Fibroblast of skin of abdomen (primary cell): Measurements from ENCODE around the gene BCL2L13.
"Not testable (repeated sequence)": the region's sequence is repeated elsewhere in the genome, so short reads cannot be mapped to it uniquely, and the experiment has no call there.

Experiments
- DNase-seq: peaks from one replicate; pipeline ENCODE4 v3.0.0-alpha.2; 2013

Gene BCL2L13

GRCh38 chr22:17764852-17765251 lies 126.3 kb downstream of the BCL2L13 start:
- not testable (repeated sequence) for DNase-seq

GRCh38 chr22:17767233-17768065 lies 128.9 kb downstream of the BCL2L13 start:
- no peak for DNase-seq

- no peak for DNase-seq
These were observed 130.6 kb downstream of the BCL2L13 start for GRCh38 chr22:17769013-17769715.

GRCh38 chr22:17769716-17770082 lies 131.1 kb downstream of the BCL2L13 start:
- no peak for DNase-seq

DNA sequence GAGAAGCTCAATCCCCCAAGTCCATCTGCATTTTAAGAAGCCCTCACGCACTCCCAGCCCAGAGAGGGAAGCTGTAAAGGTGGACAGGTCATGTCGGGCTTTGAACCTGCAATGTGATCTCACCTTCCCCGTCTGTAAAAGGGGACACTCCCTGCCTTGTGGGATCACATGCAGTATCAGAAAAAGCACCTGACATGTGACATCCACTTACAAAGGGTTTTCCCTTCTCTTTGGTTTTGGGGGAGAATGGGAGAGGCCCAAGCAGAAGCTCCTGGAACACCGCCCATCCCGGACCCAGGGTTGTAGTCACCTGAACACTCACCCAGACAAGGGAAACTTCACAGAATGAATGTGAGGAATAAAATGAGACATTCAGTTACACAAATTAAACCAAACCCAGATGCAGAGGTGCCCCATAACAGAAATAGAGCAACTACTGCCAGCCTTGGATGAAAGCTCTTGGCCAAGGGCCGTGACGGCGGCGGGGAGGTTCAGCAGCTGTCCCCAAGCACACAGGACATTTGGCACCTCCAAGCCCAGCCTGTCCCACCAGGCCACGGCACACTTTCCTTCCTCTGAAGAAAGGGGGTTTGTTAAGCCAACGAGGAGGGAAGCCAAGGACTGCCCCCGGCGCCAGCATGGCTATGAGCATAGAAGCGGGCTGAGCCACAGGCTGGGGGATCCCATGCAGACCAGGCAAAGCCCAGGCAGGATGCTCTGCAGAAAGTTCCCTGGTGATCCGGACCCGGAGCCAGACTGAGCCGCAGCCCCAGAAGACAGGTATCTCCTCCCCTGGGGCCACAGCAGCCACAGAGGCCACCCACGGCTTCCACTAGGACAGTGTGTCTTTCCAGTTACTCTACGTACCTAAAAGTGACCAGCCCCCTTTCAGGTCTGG lies 131.9 kb downstream of the BCL2L13 start:
- no peak for DNase-seq

- no peak for DNase-seq
These were observed 133.8 kb downstream of the BCL2L13 start for GRCh38 chr22:17772249-17772957.

DNA sequence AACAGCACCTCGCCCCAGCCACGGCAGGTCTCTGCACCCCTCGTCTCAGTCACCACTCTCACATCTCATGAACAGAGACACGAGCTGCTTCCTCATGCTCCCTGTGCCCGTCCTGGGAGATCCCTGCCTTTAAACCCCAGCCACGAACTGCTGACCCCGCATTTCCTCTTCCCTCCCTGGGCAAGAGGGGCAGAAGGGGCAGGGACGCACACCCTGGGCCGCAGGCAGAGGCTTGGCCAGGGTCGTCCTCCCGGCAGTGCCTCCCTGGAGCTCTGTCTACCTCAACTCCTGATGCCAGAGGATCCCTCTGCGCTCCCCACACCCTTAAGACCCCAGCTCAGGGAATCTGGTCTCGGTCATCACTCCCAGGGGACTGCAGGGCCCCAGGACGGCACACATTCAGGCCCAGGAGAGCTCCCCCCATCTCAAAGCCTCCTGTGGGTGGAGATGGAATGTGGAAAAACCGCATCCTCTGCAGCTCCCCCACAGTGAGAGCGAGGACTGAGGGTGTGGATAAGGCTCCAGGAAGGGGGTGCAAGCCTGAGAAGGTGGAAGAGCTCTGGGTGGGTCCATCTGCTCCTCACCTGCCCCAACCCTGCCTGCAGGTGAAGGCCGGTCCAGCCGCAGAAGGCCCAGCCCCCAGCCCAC lies 134.5 kb downstream of the BCL2L13 start:
- DNase-seq, result peak; percentile 63

GRCh38 chr22:17773606-17774205 lies 135.1 kb downstream of the BCL2L13 start:
- peak; percentile 25 for DNase-seq

- DNase-seq, result peak; percentile 33
These were observed 135.8 kb downstream of the BCL2L13 start, which contains the start of gene BID for GRCh38 chr22:17774206-17774925. TSS of gene BID (minus strand) at chr22:17774469. CDS start at chr22:17750116, 24,353 bp downstream.

DNA sequence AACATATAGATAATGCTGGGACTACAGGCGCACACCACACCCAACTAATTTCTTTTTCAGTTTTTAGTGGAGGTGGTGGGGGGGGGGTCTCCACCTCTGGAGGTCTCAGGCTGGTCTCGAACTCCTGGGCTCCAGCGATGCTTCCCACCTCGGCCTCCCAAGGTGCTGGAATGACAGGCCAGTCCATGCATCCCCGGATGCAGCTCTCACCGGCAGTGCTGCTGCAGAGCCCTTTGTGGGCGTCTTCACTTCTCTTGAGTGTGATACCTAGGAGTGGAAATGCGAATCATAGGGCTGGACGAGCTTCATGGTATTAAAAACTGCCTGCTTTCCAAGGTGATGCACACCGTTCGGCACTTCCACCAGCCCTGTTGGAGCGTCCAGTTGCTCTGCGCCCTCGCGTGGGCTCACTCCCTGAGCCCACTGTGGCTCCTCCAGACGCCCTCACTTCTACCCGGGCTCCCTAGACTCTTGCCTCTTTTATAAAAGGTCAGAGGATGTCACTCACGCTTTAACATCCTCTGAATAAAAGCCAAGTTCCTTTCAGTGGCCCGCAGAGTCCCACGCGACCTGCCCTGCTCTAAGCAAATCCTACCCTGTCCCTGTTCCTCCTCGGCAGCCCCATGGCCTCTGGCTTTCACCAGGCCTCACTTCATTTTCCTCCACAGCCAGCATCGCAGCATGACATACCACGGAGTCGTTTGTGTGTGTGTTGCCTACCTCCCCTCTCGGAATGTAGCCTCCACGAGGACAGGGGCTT lies 136.5 kb downstream of the BCL2L13 start:
- DNase-seq, result no peak

DNA sequence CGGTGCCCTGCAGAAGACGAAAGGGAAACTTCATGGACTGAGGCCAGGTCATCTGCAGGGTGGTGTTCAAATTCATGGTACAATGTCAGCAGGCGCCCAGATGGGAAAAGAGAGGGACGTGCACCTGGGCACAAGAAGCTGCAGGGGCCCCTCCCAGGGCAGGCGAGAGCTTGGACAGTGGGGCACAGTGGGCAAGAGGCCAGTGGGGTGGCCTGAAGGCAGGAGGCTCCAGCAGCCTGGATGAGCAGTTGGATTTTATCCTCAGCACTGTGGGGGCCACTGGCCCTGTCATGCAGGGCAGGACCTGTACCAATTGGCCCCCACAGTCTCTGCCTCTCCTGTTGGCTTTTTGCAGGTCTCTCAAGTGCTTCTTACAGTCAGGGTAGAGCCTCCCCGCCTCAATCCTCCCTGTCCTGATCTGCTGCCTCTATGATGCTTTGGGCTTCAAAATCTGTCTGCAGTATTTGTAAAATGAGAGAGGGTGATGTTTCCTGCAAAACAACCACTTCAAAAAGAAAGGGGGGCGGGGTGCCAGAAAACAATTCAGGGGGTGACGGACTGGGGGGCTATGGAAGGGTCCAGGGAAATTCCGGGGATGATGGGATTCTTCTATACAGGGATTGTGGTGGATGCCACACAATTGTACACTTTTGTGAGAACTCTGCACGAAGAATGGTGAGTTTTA lies 137.4 kb downstream of the BCL2L13 start:
- no peak for DNase-seq

DNA sequence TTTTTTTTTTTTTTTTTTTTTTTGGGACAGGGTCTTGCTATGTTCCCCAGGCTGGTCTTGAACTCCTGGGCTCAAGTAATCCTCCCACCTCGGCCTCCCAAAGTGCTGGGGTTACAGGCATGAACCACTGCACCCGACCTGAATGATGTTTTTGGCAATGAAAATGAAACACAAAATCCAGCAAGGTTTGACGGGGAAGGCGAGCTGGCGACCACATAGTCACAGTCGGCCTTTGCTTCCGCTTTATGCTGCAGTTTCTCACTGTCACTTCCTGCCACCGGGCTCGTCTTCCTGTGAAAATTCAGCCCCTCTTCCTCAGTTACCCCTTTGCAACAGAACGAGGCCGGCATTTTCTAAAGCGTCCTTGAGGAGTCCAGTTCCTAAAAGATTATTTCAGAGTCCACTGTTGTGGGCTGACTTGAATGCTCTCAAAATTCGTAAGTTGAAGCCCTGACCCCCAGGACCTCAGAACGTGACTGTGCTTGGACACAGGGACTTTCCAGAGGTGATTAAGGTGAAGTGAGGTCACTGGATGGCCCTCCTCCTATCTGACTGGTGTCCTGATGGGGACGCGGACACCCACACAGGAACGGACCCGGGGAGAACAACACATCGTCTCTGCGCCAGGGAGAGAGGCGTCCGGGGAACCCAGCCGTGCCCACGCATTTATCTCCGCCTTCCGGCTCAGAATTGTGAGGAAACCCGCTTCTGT lies 138.6 kb downstream of the BCL2L13 start:
- no peak for DNase-seq

DNA sequence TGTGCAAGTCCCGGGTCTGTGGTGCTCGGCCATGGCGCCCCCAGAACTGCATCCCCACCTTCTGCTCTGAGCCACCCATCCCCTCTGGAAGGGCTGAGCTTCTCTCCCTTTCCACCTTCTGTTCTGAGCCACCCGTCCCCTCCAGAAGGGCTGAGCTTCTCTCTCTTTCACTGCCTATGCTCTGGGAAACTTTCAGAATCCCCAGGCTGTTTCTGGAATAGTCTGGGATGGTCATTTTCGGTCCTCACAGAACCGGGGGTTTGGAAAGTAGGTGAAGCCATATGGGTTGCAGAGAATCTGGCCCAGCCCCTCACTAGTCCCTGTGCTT lies 139.1 kb downstream of the BCL2L13 start:
- no peak for DNase-seq

- DNase-seq, result no peak
These were observed 139.9 kb downstream of the BCL2L13 start for GRCh38 chr22:17778412-17778976.

GRCh38 chr22:17779286-17780115 lies 140.9 kb downstream of the BCL2L13 start:
- no peak for DNase-seq

DNA sequence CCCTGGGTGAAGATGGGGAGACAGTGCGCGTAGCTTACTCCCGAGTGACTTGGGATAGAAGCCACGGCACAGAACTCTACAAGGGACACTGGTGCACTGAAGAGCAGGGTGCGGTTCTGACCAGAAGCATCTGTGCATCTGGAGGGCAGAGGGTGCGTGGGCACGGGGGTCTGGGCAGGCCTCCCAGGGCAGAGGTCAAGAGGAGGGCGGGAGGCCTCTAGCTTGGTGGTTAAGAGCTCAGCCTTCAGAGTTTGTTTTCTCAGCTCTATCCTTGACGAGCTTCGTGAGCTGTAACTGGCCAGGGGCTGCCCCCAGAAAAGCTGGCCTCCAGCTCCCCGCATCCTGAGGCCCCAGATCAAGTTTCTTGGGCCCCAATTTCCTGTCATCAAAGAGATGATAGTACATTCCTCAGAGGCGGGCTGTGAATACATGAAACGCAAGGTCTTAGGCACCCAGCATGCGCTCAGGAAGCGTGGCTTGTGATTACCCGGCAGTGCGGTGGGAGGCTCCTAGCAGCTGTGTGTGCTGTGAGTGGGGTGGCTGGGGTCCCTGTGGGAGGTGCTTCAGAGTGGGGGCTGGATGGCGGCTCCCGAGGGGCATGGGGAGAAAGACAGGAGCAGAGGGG lies 141.7 kb downstream of the BCL2L13 start:
- DNase-seq, result no peak
